HG03457 (cell line): ENCODE data around the gene FAM193A.
"Not testable (repeated sequence)": the region's sequence is repeated elsewhere in the genome, so short reads cannot be mapped to it uniquely, and the experiment has no call there.

Experiments
- ATAC-seq: cut with Tn5 transposase; IDR thresholded peaks from one replicate; pipeline ENCODE4 v1.9.1; 2021; ENCODE audit warnings: moderate number of reproducible peaks; ENCODE audit not compliant: unreplicated experiment

FAM193A gene

DNA sequence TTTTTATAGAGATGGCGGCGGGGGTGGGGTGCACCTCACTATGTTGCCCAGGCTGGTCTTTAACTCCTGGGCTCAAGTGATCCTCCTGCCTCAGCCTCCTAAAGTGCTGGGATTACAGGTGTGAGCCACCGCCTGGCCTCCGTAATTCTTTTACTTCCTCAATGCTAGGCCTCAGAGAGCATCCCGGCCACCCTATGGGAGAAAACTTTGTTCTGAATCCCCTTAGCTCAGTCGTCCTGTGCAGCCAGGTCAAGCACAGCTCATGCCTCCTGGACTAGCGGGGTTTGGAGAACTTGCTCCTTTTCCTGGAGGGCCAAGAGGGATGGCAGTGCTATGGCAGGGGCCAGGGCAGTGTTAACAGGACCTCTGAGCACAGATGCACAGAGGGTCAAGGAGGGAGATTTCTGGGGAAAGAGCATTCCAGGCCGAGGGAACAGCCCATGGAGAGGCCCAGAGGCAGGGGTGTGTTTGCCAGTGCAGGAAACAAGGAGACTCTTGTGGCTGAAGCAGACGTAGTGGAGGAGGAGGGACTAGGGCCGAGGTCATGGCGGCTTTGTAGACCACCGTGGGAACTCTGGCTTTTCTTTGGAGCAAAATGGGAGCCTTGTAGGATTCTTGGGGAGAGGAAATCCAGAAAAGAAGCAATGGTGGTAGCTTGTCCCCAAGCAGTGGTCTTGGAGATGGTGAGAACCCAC lies 229.5 kb downstream of the FAM193A start:
- no peak for ATAC-seq

- no peak for ATAC-seq
Measured at GRCh38 chr4:2767046-2767704, 230.7 kb downstream of the FAM193A start.

DNA sequence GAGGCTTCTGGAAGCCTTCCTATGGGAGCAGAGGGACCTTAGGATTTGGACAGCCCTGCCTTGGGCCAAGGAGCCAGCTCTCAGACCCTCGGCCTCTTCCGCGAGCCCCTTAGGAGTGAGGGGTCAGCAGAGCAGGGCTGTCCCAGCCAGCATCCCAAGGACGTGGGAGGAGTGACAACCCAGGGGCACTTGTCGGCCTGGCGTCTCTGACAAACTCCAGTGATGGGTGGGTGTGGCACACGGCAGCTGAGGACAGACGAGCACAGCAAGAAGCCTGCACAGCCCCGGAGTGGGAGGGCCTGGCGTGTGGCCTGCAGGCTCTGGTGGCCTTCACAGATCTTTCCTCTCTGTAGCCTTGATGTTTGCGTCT lies 231.2 kb downstream of the FAM193A start:
- no peak for ATAC-seq

GRCh38 chr4:2768124-2768523 lies 231.7 kb downstream of the FAM193A start:
- ATAC-seq: no peak

DNA sequence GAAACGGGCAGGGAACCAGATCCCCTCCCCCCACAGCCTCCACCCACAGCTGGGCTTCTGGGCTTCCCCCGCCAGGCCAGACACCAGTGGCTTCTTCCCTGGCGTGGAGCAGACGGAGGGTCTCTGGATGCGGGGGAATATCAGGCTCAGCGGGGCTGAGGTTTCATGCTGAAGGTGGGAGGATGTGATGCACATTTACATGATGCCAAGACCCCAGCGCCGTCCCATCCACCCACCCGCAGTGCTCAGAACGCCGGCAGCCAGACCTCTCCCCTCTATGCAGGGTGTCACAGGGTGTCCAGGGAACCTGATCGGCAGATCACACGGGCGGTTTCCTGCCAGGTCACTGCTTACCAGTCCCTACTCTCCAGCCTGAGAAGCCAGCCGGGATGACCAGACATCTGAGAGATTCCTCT lies 232.5 kb downstream of the FAM193A start:
- no peak for ATAC-seq

- ATAC-seq: no peak
Measured at GRCh38 chr4:2771264-2771663, 234.8 kb downstream of the FAM193A start.

GRCh38 chr4:2780643-2781042 lies 244.2 kb downstream of the FAM193A start:
- not testable (repeated sequence) for ATAC-seq

DNA sequence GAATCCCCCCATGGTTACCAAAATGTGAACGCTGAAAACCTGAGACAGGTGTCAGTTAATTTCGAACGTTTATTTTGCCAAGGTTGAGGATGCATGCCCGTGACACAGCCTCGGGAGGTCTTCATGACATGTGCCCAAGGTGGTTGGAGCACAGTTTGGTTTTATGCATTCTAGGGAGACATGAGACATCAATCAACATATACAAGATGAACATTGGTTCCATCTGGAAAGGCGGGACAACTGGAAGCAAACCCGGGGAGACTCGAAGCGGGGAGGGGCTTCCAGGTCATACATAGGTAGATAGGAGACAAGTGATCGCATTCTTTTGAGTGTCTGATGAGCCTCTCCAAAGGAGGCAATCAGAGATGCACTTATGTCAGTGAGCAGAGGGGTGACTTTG lies 245.5 kb downstream of the FAM193A start:
- no peak for ATAC-seq
